ENCODE data around the gene TFEB. TPM values are rescaled to one million over a fixed set of nuclear protein-coding genes. Genes with fewer than 3 reads are reported as not detected.

The TFEB gene
- total RNA-seq, 2 donors from 2014 or later = 16.9 to 21.7 TPM

DNA sequence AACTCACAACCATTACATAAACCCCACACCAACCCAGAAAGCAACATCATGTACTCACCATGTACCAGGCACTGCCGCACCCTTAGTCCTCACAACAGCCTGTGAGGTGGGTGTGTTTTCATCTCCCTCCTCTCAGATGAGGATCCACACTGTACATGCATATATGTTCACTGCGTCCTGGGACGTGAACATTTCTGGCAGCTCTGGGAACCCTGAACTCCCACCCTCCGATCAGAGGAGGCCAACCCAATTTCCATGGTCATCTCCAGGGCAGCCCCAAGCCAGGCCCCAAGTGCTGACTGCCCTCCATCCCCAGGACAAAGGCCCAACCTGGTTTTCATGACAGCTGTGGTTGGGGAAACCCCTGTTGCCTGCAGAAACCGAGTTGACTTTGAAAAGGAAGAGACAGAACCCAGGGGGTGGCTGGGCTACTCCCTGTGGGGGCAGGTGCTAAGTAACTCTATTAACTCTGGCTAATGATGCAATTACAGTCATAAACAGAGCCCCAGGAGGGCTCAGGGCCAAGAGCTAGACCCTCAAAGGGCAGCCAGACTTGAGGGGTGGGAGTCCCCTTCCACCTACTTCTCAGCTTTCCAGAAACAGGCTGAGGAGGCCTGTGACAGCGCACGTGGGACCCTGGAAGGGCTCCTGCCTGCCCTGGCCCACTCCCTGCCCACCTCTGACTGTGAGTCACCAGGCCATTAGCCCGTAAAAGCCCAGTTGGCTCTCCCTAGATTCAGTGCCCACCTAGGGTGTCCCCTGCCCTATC is 2.6 kb downstream of the TFEB start:
- Histone ChIP-seq H3K27me3 (no peaks in the 10 kb centered on the region), H3K27ac (peak overlapping the region; percentile 95), H3K36me3 (no peaks in the 10 kb centered on the region), H3K9ac (ENCODE audit: low read depth in 2 of 2, low read length in 2 of 2) (peak overlapping the region; percentile 73 to 84), H3K4me1 (peaks cover 7% of the 10 kb centered on the region), H3K4me3 (peak overlapping the region; percentile 80), H3K9me3 (no peaks in the 10 kb centered on the region)
- intact Hi-C loops (cut with DNase I) = no loop called here
- TF ChIP-seq CTCF (IDR thresholded peaks at IDR 0.05) = no peak
- DNase-seq = no peak

DNA sequence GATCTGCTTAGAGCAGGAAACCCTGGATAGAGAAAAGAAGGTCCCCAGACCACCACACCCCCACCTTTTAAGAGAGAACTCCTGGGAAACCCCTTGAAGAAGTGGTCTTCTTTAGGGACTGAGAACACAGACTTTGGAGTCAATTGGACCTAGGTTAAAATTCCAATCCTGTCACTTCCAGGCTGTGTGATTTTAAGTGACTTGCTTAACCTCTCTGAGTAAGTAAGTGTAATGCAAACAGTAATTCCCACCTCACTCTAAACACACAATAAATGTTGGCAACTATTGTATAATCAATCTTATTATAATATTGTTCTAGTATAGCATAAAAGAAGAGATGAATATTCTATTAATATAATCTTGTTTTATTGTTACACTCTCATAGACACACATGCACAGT is 3.3 kb downstream of the TFEB start:
- Histone ChIP-seq H3K9ac (ENCODE audit: low read depth in 2 of 2, low read length in 2 of 2) (no peak overlapping the region), H3K27me3 (no peaks in the 10 kb centered on the region), H3K36me3 (no peaks in the 10 kb centered on the region), H3K4me1 (peaks cover 7% of the 10 kb centered on the region), H3K9me3 (no peaks in the 10 kb centered on the region), H3K27ac (no peak overlapping the region), H3K4me3 (no peak overlapping the region)
- TF ChIP-seq CTCF (IDR thresholded peaks at IDR 0.05) = no peak
- DNase-seq = no peak
- intact Hi-C loops (cut with DNase I) = no loop called here

DNA sequence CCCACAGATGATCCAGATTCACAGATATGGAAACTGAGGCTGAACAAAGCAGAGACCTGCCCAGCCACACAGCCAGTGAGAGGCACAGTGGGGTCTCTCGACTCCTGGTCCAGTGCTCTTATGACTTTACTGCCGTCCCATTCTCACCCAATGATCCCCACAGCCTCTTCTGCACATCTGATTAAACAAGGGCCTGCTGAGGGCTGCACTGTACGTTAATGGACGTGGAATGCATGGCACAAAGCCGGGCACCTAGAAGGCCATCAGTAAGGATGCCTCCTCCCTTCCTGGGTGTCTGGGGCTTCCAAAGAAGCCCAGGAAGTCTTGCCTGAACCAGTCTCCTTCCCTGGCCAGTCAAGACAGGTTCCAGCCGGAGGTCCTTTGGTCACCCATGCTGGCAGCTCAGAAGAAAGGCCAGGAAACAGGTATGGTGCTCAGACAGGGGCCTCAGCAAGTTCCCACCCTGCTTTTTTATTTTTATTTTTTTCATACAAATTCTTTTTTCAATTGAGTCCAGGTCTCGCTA is 3.8 kb downstream of the TFEB start:
- peaks cover 7% of the 10 kb centered on the region for H3K4me1 ChIP-seq
- TF ChIP-seq CTCF (IDR thresholded peaks at IDR 0.05) = no peak
- H3K4me3 ChIP-seq = no peak overlapping the region
- no peaks in the 10 kb centered on the region for H3K27me3 ChIP-seq
- no peak for DNase-seq
- no peaks in the 10 kb centered on the region for H3K36me3 ChIP-seq
- intact Hi-C loops (cut with DNase I) = no loop called here
- no peaks in the 10 kb centered on the region for H3K9me3 ChIP-seq
- H3K27ac ChIP-seq = no peak overlapping the region
- H3K9ac ChIP-seq (ENCODE audit: low read depth in 2 of 2, low read length in 2 of 2) = no peak overlapping the region

DNA sequence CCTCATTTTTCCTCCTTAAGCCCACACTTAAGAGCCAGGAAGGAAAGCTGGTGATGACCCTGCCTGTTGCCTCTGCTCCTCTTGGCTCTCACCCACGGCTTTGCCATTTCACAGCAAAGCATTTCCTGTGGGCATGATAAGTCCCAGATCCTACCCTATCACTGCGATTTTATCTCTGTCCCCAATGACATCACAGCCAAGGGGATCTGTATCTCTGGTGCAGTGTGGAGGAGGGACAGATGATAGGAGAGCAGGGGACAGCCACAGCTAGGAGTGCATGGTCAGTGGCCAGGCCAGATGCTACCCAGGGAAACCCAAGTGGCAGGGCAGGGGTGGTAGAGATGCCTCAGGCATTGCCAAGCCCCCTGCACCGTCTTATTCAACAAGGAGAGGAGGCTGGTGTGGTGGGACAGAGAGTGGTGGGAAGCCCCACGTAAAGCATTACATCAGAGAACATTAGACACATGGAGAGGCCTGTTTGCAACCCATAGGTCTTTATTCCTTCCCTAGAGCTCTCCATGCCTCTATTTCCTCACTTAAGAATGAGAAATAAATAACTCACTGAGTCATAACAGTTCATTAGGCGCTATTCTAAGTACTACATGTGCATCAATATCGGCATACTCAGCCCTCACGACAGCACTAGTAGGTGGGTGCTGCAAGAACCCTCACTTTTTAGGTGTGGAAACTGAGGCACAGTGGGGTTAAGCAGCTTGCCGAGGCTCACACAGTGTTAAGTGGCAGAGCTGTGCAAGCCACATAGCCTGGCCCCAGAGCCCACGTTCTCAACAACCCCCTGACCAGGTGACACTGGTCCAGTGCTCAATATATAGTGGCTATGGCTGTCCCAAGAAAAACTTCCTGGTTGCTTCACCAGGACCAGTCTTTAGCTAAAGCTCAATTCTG is 4.6 kb downstream of the TFEB start:
- Histone ChIP-seq H3K4me1 (peaks cover 5% of the 10 kb centered on the region), H3K27me3 (no peaks in the 10 kb centered on the region), H3K27ac (no peak overlapping the region), H3K4me3 (no peak overlapping the region), H3K9ac (ENCODE audit: low read depth in 2 of 2, low read length in 2 of 2) (no peak overlapping the region), H3K9me3 (no peaks in the 10 kb centered on the region), H3K36me3 (no peaks in the 10 kb centered on the region)
- no peak for DNase-seq
- intact Hi-C loops (cut with DNase I) = no loop called here
- TF ChIP-seq CTCF (IDR thresholded peaks at IDR 0.05) = no peak

- Histone ChIP-seq H3K9me3 (no peaks in the 10 kb centered on the region), H3K27me3 (no peaks in the 10 kb centered on the region), H3K36me3 (no peaks in the 10 kb centered on the region), H3K4me3 (no peak overlapping the region), H3K9ac (ENCODE audit: low read depth in 2 of 2, low read length in 2 of 2) (peak overlapping the region in 1 of 2 donors; percentile 59), H3K4me1 (peaks cover 3% of the 10 kb centered on the region), H3K27ac (no peak overlapping the region)
- no peak for DNase-seq
- TF ChIP-seq CTCF (IDR thresholded peaks at IDR 0.05) = no peak
- intact Hi-C loops (cut with DNase I) = no loop called here
Measured at GRCh38 chr6:41729624-41730023, 5.8 kb downstream of the TFEB start.
